ENCODE results near the gene WWOX.

- TF ChIP-seq EZH2 (IDR thresholded peaks at IDR 0.05; ENCODE audit: borderline replicate concordance, low read depth, low read length, poor library complexity, severe bottlenecking) = no peak
- no peak for TF ChIP-seq CTCF (conservative IDR thresholded peaks at IDR 0.05; ENCODE audit: low read depth, low read length)
Measured at GRCh38 chr16:78709137-78709884, 609.9 kb downstream of the WWOX start.

Data from A673 (cell line).